ENCODE data around the gene ZNF43. TPM values are rescaled to one million over a fixed set of nuclear protein-coding genes. Genes with fewer than 3 reads are reported as not detected.

Gene ZNF43
- total and polyA plus RNA-seq, 2 of the 8 experiments (the other 6 are each of a cell fraction or from before 2014, with no cell fraction given) = 24.7 to 53.1 TPM

DNA sequence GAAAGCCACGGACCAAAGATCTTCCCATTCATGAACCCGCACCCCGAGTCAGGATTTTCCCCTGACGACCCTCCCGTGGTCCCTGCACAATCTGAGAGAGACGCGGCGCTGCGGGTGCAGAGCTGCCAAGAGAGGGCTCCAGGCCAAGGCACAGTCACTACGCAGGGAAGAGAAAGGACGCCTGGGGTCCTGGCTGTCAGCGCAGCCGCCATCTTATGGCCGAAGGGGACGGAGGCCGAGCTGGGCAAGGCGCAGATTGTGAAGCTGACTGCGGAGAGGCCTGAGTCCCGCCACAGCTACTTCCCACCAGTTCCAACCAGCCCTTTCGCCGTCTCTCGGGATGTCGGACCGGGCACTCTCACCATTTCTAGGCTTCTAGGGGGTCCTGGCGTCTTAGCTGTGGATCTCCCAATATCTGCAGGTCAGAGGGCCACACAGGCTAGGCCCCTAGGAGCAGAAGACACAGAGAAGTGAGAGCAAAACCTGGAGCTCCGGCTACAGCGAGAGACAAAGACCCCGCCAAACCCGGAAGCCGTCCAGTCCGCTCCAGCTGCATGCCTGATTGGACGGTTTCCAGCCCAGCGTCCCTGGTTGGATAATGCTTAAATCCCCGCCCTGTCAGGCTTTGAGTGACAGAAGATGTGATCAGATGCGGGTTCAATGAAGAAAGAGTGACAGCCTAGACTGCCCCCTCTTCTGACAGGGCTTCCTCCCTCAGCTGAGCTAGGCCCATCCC lies 68.7 kb downstream of the ZNF43 start, which contains the start of gene ZNF100 (continued):
- TF ChIP-seq ASH2L (IDR thresholded peaks at IDR 0.05; ENCODE audit: low read length) = peak; percentile 80
- TF ChIP-seq EGR1 (IDR thresholded peaks at IDR 0.05; ENCODE audit: borderline replicate concordance, low read depth, low read length) = no peak
- TF ChIP-seq CBX5 (IDR thresholded peaks at IDR 0.05; ENCODE audit: low read depth, low read length) = no peak
- TF ChIP-seq RXRA (IDR thresholded peaks at IDR 0.05; ENCODE audit: insufficient read depth, low read depth, low read length) = no peak
- peak; percentile 71; the same call in 1 of the 2 replicates for TF ChIP-seq SP4 (IDR thresholded peaks at IDR 0.05; ENCODE audit: low read length)
- peak; percentile 83 for TF ChIP-seq POLR2AphosphoS5 (IDR thresholded peaks at IDR 0.05; ENCODE audit: low read depth, low read length)
- TF ChIP-seq FOSL1 (IDR thresholded peaks at IDR 0.05; ENCODE audit: insufficient read depth, low read depth, low read length) = no peak
- TF ChIP-seq PHF8 (conservative IDR thresholded peaks at IDR 0.05; ENCODE audit: low read depth, low read length) = peak; percentile 93
- TF ChIP-seq, protein P1, sequence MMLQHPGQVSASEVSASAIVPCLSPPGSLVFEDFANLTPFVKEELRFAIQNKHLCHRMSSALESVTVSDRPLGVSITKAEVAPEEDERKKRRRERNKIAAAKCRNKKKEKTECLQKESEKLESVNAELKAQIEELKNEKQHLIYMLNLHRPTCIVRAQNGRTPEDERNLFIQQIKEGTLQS (IDR thresholded peaks at IDR 0.05; ENCODE audit: insufficient read depth, low read depth, low read length) = no peak
- TF ChIP-seq TEAD4 (IDR thresholded peaks at IDR 0.05; ENCODE audit: low read depth, low read length) = no peak
- peak; percentile 79 for TF ChIP-seq CHD2 (IDR thresholded peaks at IDR 0.05; ENCODE audit: low read length)
- no peak; a peak in 1 of 4 replicates for TF ChIP-seq RAD21 (IDR thresholded peaks at IDR 0.05 in 1 of 2, conservative IDR thresholded peaks at IDR 0.05 in 1 of 2; ENCODE audit: low read depth in 2 of 2, low read length in 2 of 2)
- TF ChIP-seq EP300 (IDR thresholded peaks at IDR 0.05; ENCODE audit: borderline replicate concordance in 1 of 2, low read depth in 2 of 2, low read length in 2 of 2) = no peak
- peak; percentile 57; the same call in 1 of the 2 replicates for TF ChIP-seq GTF2F1 (IDR thresholded peaks at IDR 0.05; ENCODE audit: borderline replicate concordance, low read depth, low read length)
- no peak for TF ChIP-seq BCL11A (IDR thresholded peaks at IDR 0.05; ENCODE audit: low read depth in 2 of 2, low read length in 2 of 2)
- TF ChIP-seq CTBP2 (IDR thresholded peaks at IDR 0.05; ENCODE audit: borderline replicate concordance, insufficient read depth, insufficient read length, low read length) = no peak
- peak; percentile 96 for TF ChIP-seq SP1 (IDR thresholded peaks at IDR 0.05; ENCODE audit: low read depth, low read length)
- no peak for TF ChIP-seq CEBPB (IDR thresholded peaks at IDR 0.05; ENCODE audit: low read depth, low read length)
- no peak for TF ChIP-seq EZH2 (IDR thresholded peaks at IDR 0.05; ENCODE audit: low read depth, low read length, severe bottlenecking)
- no peak for TF ChIP-seq JUN (IDR thresholded peaks at IDR 0.05; ENCODE audit: low read depth, low read length)
- no peak for TF ChIP-seq HDAC2 (IDR thresholded peaks at IDR 0.05; ENCODE audit: borderline replicate concordance in 1 of 2, low read depth in 2 of 2, low read length in 2 of 2)
